ENCODE data around the gene KPNA3.

KPNA3 gene

GRCh38 chr13:49670828-49671227, 121.7 kb downstream of the KPNA3 start:
- no peak for DNase-seq

GRCh38 chr13:49669735-49670309, 122.7 kb downstream of the KPNA3 start:
- DNase-seq = peak; percentile 18

GRCh38 chr13:49667773-49668172, 124.7 kb downstream of the KPNA3 start:
- DNase-seq = no peak

- no peak for DNase-seq
Observed at GRCh38 chr13:49664606-49665005, 127.9 kb downstream of the KPNA3 start.

GRCh38 chr13:49657241-49657641, 135.2 kb downstream of the KPNA3 start:
- DNase-seq = no peak

GRCh38 chr13:49655906-49656305, 136.6 kb downstream of the KPNA3 start:
- no peak for DNase-seq

GRCh38 chr13:49654011-49654410, 138.5 kb downstream of the KPNA3 start:
- DNase-seq = no peak

- DNase-seq = no peak
Observed at GRCh38 chr13:49653478-49653877, 139.0 kb downstream of the KPNA3 start.

- peak; percentile 19 for DNase-seq
Observed at GRCh38 chr13:49652355-49653305, 139.9 kb downstream of the KPNA3 start.

GRCh38 chr13:49651570-49652354, 140.7 kb downstream of the KPNA3 start:
- no peak for DNase-seq

- no peak for DNase-seq
Observed at GRCh38 chr13:49649963-49650312, 142.5 kb downstream of the KPNA3 start.
